DND-41 (cell line): ENCODE measurements around the gene C1orf21.

Experiments
- ATAC-seq: fragments of 200-7000 bp; cut with Tn5 transposase; 3 replicates; pipeline ENCODE4 v1.9.1; 2021; ENCODE audit warnings: low read depth; ENCODE audit not compliant: insufficient read depth
- DNase-seq: peaks from one replicate; pipeline ENCODE4 v3.0.0-alpha.2; 2020
- H2AFZ ChIP-seq: 2 replicates; pipeline ENCODE4 v1.6.0; 2012; ENCODE audit warnings: low read depth, low read length
- H3K27ac ChIP-seq: 2 replicates; pipeline ENCODE4 v1.5.1; 2012; ENCODE audit warnings: low read length, inconsistent platforms
- H3K27me3 ChIP-seq: fragments of 200-600 bp; sonication (generic); 2 replicates; pipeline ENCODE4 v1.6.0; 2012; ENCODE audit warnings: low read length, mild to moderate bottlenecking, inconsistent platforms; ENCODE audit not compliant: insufficient read depth, poor library complexity
- H3K36me3 ChIP-seq: 2 replicates; pipeline ENCODE4 v1.5.1; 2012; ENCODE audit warnings: low read length, inconsistent platforms; ENCODE audit not compliant: insufficient read depth
- H3K4me1 ChIP-seq: 2 replicates; pipeline ENCODE4 v1.5.1; 2012; ENCODE audit warnings: mild to moderate bottlenecking, low read length; ENCODE audit not compliant: insufficient read depth
- H3K4me2 ChIP-seq: 2 replicates; pipeline ENCODE4 v1.6.0; 2012; ENCODE audit warnings: mild to moderate bottlenecking, moderate library complexity, low read length, inconsistent platforms; ENCODE audit not compliant: insufficient read depth
- H3K4me3 ChIP-seq, 2 experiments: fragments of 200-600 bp in 1 of 2; shearing (Covaris generic) in 1 of 2; 2 replicates each; pipeline ENCODE4 v1.5.1; 2012 to 2016; ENCODE audit warnings: inconsistent platforms in 2 of 2, low read length in 2 of 2, mild to moderate bottlenecking in 2 of 2, low read depth in 1 of 2, moderate library complexity in 1 of 2
- H3K79me2 ChIP-seq: 2 replicates; pipeline ENCODE4 v1.6.0; 2012; ENCODE audit warnings: low read length, inconsistent platforms; ENCODE audit not compliant: insufficient read depth
- H3K9ac ChIP-seq: 2 replicates; pipeline ENCODE4 v1.6.0; 2012; ENCODE audit warnings: low read depth, mild to moderate bottlenecking, inconsistent platforms, low read length, moderate library complexity
- H3K9me3 ChIP-seq: 2 replicates; pipeline ENCODE4 v1.5.1; 2012; ENCODE audit warnings: low read length, moderate library complexity, mild to moderate bottlenecking, inconsistent platforms; ENCODE audit not compliant: insufficient read depth, severe bottlenecking
- H4K20me1 ChIP-seq: 2 replicates; pipeline ENCODE4 v1.6.0; 2012; ENCODE audit warnings: low read length; ENCODE audit not compliant: insufficient read depth
- CTCF ChIP-seq: IDR thresholded peaks from 2 replicates; pipeline ENCODE4 v1.5.1; 2012; ENCODE audit warnings: borderline replicate concordance, low read length, moderate library complexity, mild to moderate bottlenecking; ENCODE audit not compliant: poor library complexity, severe bottlenecking; ENCODE audit errors: extremely low read depth
- EZH2 ChIP-seq: IDR thresholded peaks from 3 replicates; pipeline ENCODE4 v1.6.1; 2012; ENCODE audit warnings: borderline replicate concordance, low read depth, mild to moderate bottlenecking, moderate library complexity, low read length, inconsistent platforms; ENCODE audit not compliant: severe bottlenecking

The C1orf21 gene

GRCh38 chr1:184569106-184569505 lies 182.3 kb downstream of the C1orf21 start:
- ATAC-seq = no peak
- no peak for TF ChIP-seq EZH2
- TF ChIP-seq CTCF = no peak
- Histone ChIP-seq H3K79me2 (no peaks in the 10 kb centered on the region), H2AFZ (no peak overlapping the region), H4K20me1 (no peaks in the 10 kb centered on the region), H3K27me3 (no peaks in the 10 kb centered on the region), H3K4me3 (no peak overlapping the region), H3K9me3 (no peaks in the 10 kb centered on the region), H3K36me3 (no peaks in the 10 kb centered on the region), H3K4me1 (no peaks in the 10 kb centered on the region), H3K4me2 (no peak overlapping the region), H3K9ac (no peak overlapping the region), H3K27ac (no peak overlapping the region)
- DNase-seq = no peak

- no peak for DNase-seq
- no peaks in the 10 kb centered on the region for H3K4me1 ChIP-seq
- no peak overlapping the region for H3K9ac ChIP-seq
- no peaks in the 10 kb centered on the region for H4K20me1 ChIP-seq
- H2AFZ ChIP-seq = no peak overlapping the region
- H3K9me3 ChIP-seq = no peaks in the 10 kb centered on the region
- H3K79me2 ChIP-seq = no peaks in the 10 kb centered on the region
- H3K27ac ChIP-seq = no peak overlapping the region
- no peak overlapping the region for H3K4me3 ChIP-seq
- no peak overlapping the region for H3K4me2 ChIP-seq
- no peak for TF ChIP-seq CTCF
- TF ChIP-seq EZH2 = no peak
- no peaks in the 10 kb centered on the region for H3K27me3 ChIP-seq
- H3K36me3 ChIP-seq = no peaks in the 10 kb centered on the region
- ATAC-seq = no peak
These were observed 187.8 kb downstream of the C1orf21 start for GRCh38 chr1:184574588-184574987.

DNA sequence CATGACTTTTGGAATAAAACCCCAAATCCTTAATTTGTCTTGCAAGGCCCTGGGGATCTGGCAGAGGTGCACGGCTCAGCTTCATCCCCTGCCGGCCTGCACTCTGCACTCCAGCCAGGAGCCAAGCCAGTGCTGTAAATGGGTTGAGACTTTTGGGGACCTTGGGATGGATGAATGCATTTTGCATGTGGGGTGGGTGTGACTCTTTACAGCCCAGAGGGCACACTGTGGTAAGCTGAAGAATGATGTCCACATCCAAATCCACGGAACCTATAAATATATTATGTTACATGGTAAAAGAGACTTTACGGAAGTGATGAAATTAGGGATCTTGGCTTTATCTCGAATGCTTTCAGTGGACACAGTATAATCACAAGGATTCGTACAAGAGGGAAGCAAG lies 190.0 kb downstream of the C1orf21 start:
- no peaks in the 10 kb centered on the region for H3K27me3 ChIP-seq
- no peak overlapping the region for H2AFZ ChIP-seq
- H4K20me1 ChIP-seq = no peaks in the 10 kb centered on the region
- ATAC-seq (no peak), DNase-seq (no peak)
- TF ChIP-seq CTCF (no peak), EZH2 (no peak)
- no peaks in the 10 kb centered on the region for H3K4me1 ChIP-seq
- H3K9ac ChIP-seq = no peak overlapping the region
- H3K4me2 ChIP-seq = no peak overlapping the region
- no peak overlapping the region for H3K4me3 ChIP-seq
- no peaks in the 10 kb centered on the region for H3K79me2 ChIP-seq
- no peaks in the 10 kb centered on the region for H3K36me3 ChIP-seq
- no peaks in the 10 kb centered on the region for H3K9me3 ChIP-seq
- H3K27ac ChIP-seq = no peak overlapping the region

GRCh38 chr1:184577319-184577718 lies 190.5 kb downstream of the C1orf21 start:
- Histone ChIP-seq H2AFZ (no peak overlapping the region), H3K27ac (no peak overlapping the region), H3K27me3 (no peaks in the 10 kb centered on the region), H3K4me3 (no peak overlapping the region), H3K36me3 (no peaks in the 10 kb centered on the region), H3K4me1 (no peaks in the 10 kb centered on the region), H3K4me2 (no peak overlapping the region), H3K9ac (no peak overlapping the region), H3K79me2 (no peaks in the 10 kb centered on the region), H4K20me1 (no peaks in the 10 kb centered on the region), H3K9me3 (no peaks in the 10 kb centered on the region)
- no peak for TF ChIP-seq CTCF
- TF ChIP-seq EZH2 = no peak
- DNase-seq (no peak), ATAC-seq (no peak)
